HepG2 (cell line): ENCODE data around the gene MAML1. TPM values are rescaled to one million over a fixed set of nuclear protein-coding genes. Genes with fewer than 3 reads are reported as not detected.

Experiments
- ATF7-NPFF ChIP-seq: sonication (generic); formaldehyde crosslinking; IDR thresholded peaks from 2 replicates; pipeline ENCODE4 v1.8.1; 2023; ENCODE audit warnings: mild to moderate bottlenecking, low read depth, missing genetic modification reagents, moderate library complexity
- ETV5 ChIP-seq: IDR thresholded peaks from 2 replicates; pipeline ENCODE4 v1.6.1; 2018; ENCODE audit warnings: missing biosample characterization, missing genetic modification reagents, inconsistent platforms, borderline replicate concordance
- HCFC1 ChIP-seq: fragments of 150-350 bp; IDR thresholded peaks from 2 replicates; pipeline ENCODE4 v1.6.1; 2014; ENCODE audit warnings: low read depth, low read length
- HMGXB4 ChIP-seq, 2 experiments: sonication (generic) in 1 of 2; formaldehyde crosslinking in 1 of 2; IDR thresholded peaks; 2 replicates each; pipeline versions ENCODE4 v1.4.0 to v1.6.1; 2018 to 2020; ENCODE audit warnings: missing genetic modification reagents in 2 of 2, borderline replicate concordance in 1 of 2, low read depth in 1 of 2, mild to moderate bottlenecking in 1 of 2, missing biosample characterization in 1 of 2
- HOXD1 ChIP-seq: sonication (generic); formaldehyde crosslinking; IDR thresholded peaks from 2 replicates; pipeline ENCODE4 v1.5.0; 2020; ENCODE audit warnings: missing genetic modification reagents
- MAZ ChIP-seq, 2 experiments: sonication (generic) in 1 of 2; formaldehyde crosslinking in 1 of 2; IDR thresholded peaks; 2 replicates each; pipeline versions ENCODE4 v1.5.0 to v1.6.1; 2012 to 2020; ENCODE audit warnings: low read depth in 2 of 2, mild to moderate bottlenecking in 2 of 2, borderline replicate concordance in 1 of 2, improper control_type of control experiment in 1 of 2, low read length in 1 of 2, missing genetic modification reagents in 1 of 2, moderate library complexity in 1 of 2
- MTERF4 ChIP-seq: sonication (generic); formaldehyde crosslinking; IDR thresholded peaks from 2 replicates; pipeline ENCODE4 v1.8.0; 2023; ENCODE audit warnings: mild to moderate bottlenecking, missing genetic modification reagents
- UBTF ChIP-seq: sonication (generic); formaldehyde crosslinking; IDR thresholded peaks from 2 replicates; pipeline ENCODE4 v1.4.0; 2020; ENCODE audit warnings: mild to moderate bottlenecking, missing genetic modification reagents
- ZBTB33 ChIP-seq: sonication (generic); formaldehyde crosslinking; IDR thresholded peaks from 2 replicates; pipeline ENCODE4 v1.4.0; 2020; ENCODE audit warnings: missing genetic modification reagents
- ZFP82 ChIP-seq: sonication (generic); formaldehyde crosslinking; IDR thresholded peaks from 2 replicates; pipeline ENCODE4 v1.5.1; 2020; ENCODE audit warnings: mild to moderate bottlenecking, missing genetic modification reagents, borderline replicate concordance
- ZNF18 ChIP-seq: sonication (generic); formaldehyde crosslinking; IDR thresholded peaks from 2 replicates; pipeline ENCODE4 v1.8.0; 2022; ENCODE audit warnings: mild to moderate bottlenecking, missing genetic modification reagents; ENCODE audit not compliant: insufficient replicate concordance
- ZNF350 ChIP-seq: sonication (generic); formaldehyde crosslinking; IDR thresholded peaks from 2 replicates; pipeline ENCODE4 v1.4.0; 2020; ENCODE audit warnings: mild to moderate bottlenecking, low read depth, missing genetic modification reagents, borderline replicate concordance
- ZNF780A ChIP-seq: sonication (generic); formaldehyde crosslinking; IDR thresholded peaks from 2 replicates; pipeline ENCODE4 v1.8.0; 2022; ENCODE audit warnings: mild to moderate bottlenecking, missing genetic modification reagents, moderate library complexity
- ZNF800 ChIP-seq: sonication (generic); formaldehyde crosslinking; IDR thresholded peaks from 2 replicates; pipeline ENCODE4 v1.4.0; 2020; ENCODE audit warnings: missing genetic modification reagents
- polyA plus RNA-seq, 8 experiments: library from polyadenylated mRNA; depleted of rRNA in 3 of 8; stranded (reverse) in 7 of 8; unstranded in 1 of 8; fragments of >200 nt; fragmentation: Illumina TruSeq in 4 of 8; extraction: Trizol in 4 of 8; gene quantifications; 2 replicates each; pipeline versions ENCODE4 v1.2.1 to v1.2.3, GENCODE V29; 2011 to 2016; ENCODE audit warnings: low read depth in 4 of 8, missing spikeins in 1 of 8, mixed read lengths in 1 of 8; ENCODE audit not compliant: insufficient read depth in 1 of 8
- total RNA-seq, 5 experiments: library from RNA; depleted of rRNA; stranded (reverse); fragments of >200 nt; fragmentation: Illumina TruSeq; extraction: Trizol; gene quantifications; 2 replicates each; pipeline ENCODE4 v1.2.3, GENCODE V29; 2016; ENCODE audit warnings: low read depth in 1 of 5

Gene MAML1
- total and polyA plus RNA-seq, 2 of the 13 experiments (the other 11 are each of a cell fraction or from before 2014, with no cell fraction given), result 10.0 to 10.8 TPM

GRCh38 chr5:179795863-179796833, 63.5 kb downstream of the MAML1 start (continued):
- TF ChIP-seq ZBTB33 (peak; percentile 29; the same call in 1 of the 2 replicates), HOXD1 (no peak), ZNF800 (peak; percentile 95), MTERF4 (0 out of 2 replicates have a peak, but pooled peaks have one; percentile 77), UBTF (CRISPR knock-in tag) (peak; percentile 96), MAZ (IDR thresholded peaks at IDR 0.05; ENCODE audit: borderline replicate concordance, low read depth, low read length) (no peak), MAZ (CRISPR knock-in tag; IDR thresholded peaks at IDR 0.05; ENCODE audit: low read depth) (peak; percentile 73), ZNF18 (CRISPR knock-in tag) (peak; percentile 77), HMGXB4 (CRISPR knock-in tag; IDR thresholded peaks at IDR 0.05; ENCODE audit: borderline replicate concordance in 1 of 2, low read depth in 1 of 2) (peak; percentile 81 to 95; a peak in 3 of 4 replicates), ATF7-NPFF (CRISPR knock-in tag) (peak; percentile 81; the same call in 1 of the 2 replicates), ZFP82 (peak; percentile 88), HCFC1 (no peak), ZNF780A (CRISPR knock-in tag) (no peak), ETV5 (CRISPR knock-in tag) (peak; percentile 54; the same call in 1 of the 2 replicates), ZNF350 (CRISPR knock-in tag) (peak; percentile 75; the same call in 1 of the 2 replicates)
